Hepatocyte (in vitro differentiated cells): Measurements from ENCODE around the gene MACROH2A2.
"Not testable (repeated sequence)": the region's sequence is repeated elsewhere in the genome, so short reads cannot be mapped to it uniquely, and the experiment has no call there.

ENCODE experiments used
- EZH2 ChIP-seq: fragments of 200-600 bp; sonication (generic); IDR thresholded peaks from 2 replicates; pipeline ENCODE4 v1.6.1; 2016; ENCODE audit warnings: antibody characterized with exemption, mild to moderate bottlenecking, borderline replicate concordance
- EZH2phosphoT487 ChIP-seq: fragments of 200-600 bp; sonication (generic); IDR thresholded peaks from one replicate; pipeline ENCODE4 v1.6.1; 2018; ENCODE audit warnings: antibody characterized with exemption, mild to moderate bottlenecking, low read depth, moderate library complexity; ENCODE audit not compliant: unreplicated experiment, severe bottlenecking
- TF ChIP-seq, protein P1 (sequence below): fragments of 200-600 bp; sonication (generic); IDR thresholded peaks from 2 replicates; pipeline ENCODE4 v1.5.1; 2016; ENCODE audit warnings: antibody characterized with exemption, mild to moderate bottlenecking; ENCODE audit not compliant: poor library complexity

DNA sequence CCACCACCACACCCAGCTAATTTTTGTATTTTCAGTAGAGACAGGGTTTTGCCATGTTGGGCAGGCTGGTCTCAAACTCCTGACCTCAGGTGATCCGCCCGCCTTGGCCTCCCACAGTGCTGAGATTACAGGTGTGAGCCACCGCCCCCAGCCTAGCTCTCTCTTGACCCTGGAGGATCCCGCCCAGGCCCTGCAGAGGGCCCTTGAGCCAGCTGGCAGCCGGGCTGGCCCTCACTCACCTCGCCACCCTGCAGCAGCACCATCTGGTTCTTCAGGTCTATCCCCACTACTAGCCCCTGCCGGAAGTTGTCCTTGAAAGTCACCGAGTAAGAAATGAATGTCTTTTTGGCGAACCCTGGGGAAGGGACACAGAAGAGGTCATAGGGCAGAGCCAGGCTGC, 70.5 kb downstream of the MACROH2A2 start:
- TF ChIP-seq, protein P1, sequence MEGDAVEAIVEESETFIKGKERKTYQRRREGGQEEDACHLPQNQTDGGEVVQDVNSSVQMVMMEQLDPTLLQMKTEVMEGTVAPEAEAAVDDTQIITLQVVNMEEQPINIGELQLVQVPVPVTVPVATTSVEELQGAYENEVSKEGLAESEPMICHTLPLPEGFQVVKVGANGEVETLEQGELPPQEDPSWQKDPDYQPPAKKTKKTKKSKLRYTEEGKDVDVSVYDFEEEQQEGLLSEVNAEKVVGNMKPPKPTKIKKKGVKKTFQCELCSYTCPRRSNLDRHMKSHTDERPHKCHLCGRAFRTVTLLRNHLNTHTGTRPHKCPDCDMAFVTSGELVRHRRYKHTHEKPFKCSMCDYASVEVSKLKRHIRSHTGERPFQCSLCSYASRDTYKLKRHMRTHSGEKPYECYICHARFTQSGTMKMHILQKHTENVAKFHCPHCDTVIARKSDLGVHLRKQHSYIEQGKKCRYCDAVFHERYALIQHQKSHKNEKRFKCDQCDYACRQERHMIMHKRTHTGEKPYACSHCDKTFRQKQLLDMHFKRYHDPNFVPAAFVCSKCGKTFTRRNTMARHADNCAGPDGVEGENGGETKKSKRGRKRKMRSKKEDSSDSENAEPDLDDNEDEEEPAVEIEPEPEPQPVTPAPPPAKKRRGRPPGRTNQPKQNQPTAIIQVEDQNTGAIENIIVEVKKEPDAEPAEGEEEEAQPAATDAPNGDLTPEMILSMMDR: not testable (repeated sequence)
- TF ChIP-seq EZH2phosphoT487, EZH2: not testable (repeated sequence)
